ENCODE results near the gene GRK4. TPM values are rescaled to one million over a fixed set of nuclear protein-coding genes. Genes with fewer than 3 reads are reported as not detected.

The GRK4 gene
- total RNA-seq, 1 donor from 2014 or later: 5.9 TPM

DNA sequence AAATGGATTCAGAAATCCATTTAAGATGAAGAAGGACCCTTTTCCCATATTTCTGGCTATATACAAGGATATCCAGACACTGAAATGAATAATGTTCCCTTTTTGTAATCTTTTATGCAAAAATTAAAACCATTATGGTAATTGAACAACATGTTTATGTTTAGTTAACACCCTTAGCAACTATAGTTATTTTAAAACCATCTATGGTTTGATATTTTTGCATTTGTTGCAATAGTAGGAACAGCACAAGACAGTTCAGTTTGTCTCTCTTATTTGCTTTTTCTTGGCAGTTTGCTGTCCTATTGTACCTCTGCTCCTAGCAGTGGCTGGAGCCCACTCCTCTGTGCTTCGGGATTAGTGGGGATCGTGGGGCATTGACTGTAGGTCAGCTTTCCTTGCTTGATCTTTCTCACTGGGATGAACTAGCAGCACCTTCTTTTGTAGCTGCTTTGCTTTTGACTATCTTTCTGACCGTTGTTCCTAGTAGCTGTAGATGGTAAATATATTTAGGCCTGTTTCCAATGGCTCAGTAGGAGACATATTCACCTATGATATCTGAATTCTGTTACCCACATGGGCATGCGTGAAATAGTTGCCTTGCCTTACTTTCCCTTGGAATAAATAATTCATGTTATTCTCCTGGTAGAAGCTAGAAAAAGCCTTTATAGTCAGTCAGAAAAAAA is 123.9 kb downstream of the GRK4 start:
- no peak overlapping the region for H3K4me3 Mint-ChIP-seq (ENCODE audit: unreplicated experiment)
- H3K27me3 Mint-ChIP-seq (ENCODE audit: unreplicated experiment): peaks cover 1% of the 10 kb centered on the region
- DNase-seq (ENCODE audit: low spot score): no peak
- no peak for TF ChIP-seq CTCF (IDR thresholded peaks at IDR 0.05; ENCODE audit: unreplicated experiment)
- peaks cover 19% of the 10 kb centered on the region for H3K36me3 Mint-ChIP-seq (ENCODE audit: low read depth, unreplicated experiment)
- no peaks in the 10 kb centered on the region for H3K4me1 Mint-ChIP-seq (ENCODE audit: unreplicated experiment)
- H3K9me3 Mint-ChIP-seq (ENCODE audit: unreplicated experiment): no peaks in the 10 kb centered on the region
- H3K27ac Mint-ChIP-seq (ENCODE audit: unreplicated experiment): no peak overlapping the region

Other genes starting within 250 kb of the GRK4 start
- 29.3 TPM for gene TNIP2, start 207.2 kb upstream of the GRK4 start, total RNA-seq (ENCODE audit: unreplicated experiment)
- 150 TPM for gene SH3BP2, start 170.5 kb upstream of the GRK4 start, total RNA-seq (ENCODE audit: unreplicated experiment)
- gene ADD1, start 119.7 kb upstream of the GRK4 start, total RNA-seq (ENCODE audit: unreplicated experiment): 337 TPM
- gene NOP14, start 165 bp upstream of the GRK4 start, total RNA-seq (ENCODE audit: unreplicated experiment): 22.9 TPM
- gene HTT-AS, start 111.0 kb downstream of the GRK4 start, total RNA-seq (ENCODE audit: unreplicated experiment): not detected
- gene HTT, start 111.1 kb downstream of the GRK4 start, total RNA-seq (ENCODE audit: unreplicated experiment): 62.4 TPM